Activated B cell treated with CpG ODN at 0.5 μM for 24 hours (primary cell): ENCODE results near the gene NFX1. TPM values are rescaled to one million over a fixed set of nuclear protein-coding genes. Genes with fewer than 3 reads are reported as not detected.

Experiments
- ATAC-seq: fragments of 200-7000 bp; cut with Tn5 transposase; one replicate; pipeline ENCODE4 v1.10.0; 2021; ENCODE audit warnings: low read depth, mild to moderate bottlenecking, moderate library complexity
- CTCF ChIA-PET: fragments of 350-600 bp; sonication (Branson Sonifier 250); formaldehyde crosslinking; loops from one replicate; lab custom pipeline; 2021; ENCODE audit warnings: antibody characterized with exemption; lab: Charles Lee
- POLR2A ChIA-PET: fragments of 350-600 bp; sonication (Branson Sonifier 250); formaldehyde crosslinking; loops from one replicate; lab custom pipeline; 2021; ENCODE audit warnings: antibody characterized with exemption; lab: Charles Lee
- DNase-seq: peaks from one replicate; pipeline ENCODE4 v3.0.0; 2022
- H3K27ac Mint-ChIP-seq: one replicate; pipeline ENCODE4 v1.8.0; 2020; ENCODE audit warnings: mixed read lengths
- H3K27me3 Mint-ChIP-seq: one replicate; pipeline ENCODE4 v1.8.0; 2021; ENCODE audit warnings: mixed read lengths
- H3K36me3 Mint-ChIP-seq: one replicate; pipeline ENCODE4 v1.8.0; 2021; ENCODE audit warnings: low read depth, mixed read lengths
- H3K4me1 Mint-ChIP-seq: one replicate; pipeline ENCODE4 v1.8.0; 2021; ENCODE audit warnings: mixed read lengths
- H3K4me3 Mint-ChIP-seq: one replicate; pipeline ENCODE4 v1.8.0; 2020; ENCODE audit warnings: mild to moderate bottlenecking, mixed read lengths
- H3K9me3 Mint-ChIP-seq: one replicate; pipeline ENCODE4 v1.8.0; 2020; ENCODE audit warnings: mixed read lengths
- intact Hi-C: fragments of 100-400 bp; cut with micrococcal nuclease; formaldehyde crosslinking; loops from one replicate; pipeline ENCODE4 v1.15.1; 2024
- total RNA-seq: library from RNA; stranded (reverse); gene quantifications from 2 replicates; pipeline ENCODE4 v1.2.3, GENCODE V29; 2022
- TF ChIP-seq, protein P1 (sequence below): fragments of 200-600 bp; IDR thresholded peaks from one replicate; pipeline ENCODE4 v1.8.0; 2022; ENCODE audit warnings: antibody characterized with exemption, mild to moderate bottlenecking

NFX1 gene
- total RNA-seq, 1 donor from 2014 or later: 57.2 TPM

DNA sequence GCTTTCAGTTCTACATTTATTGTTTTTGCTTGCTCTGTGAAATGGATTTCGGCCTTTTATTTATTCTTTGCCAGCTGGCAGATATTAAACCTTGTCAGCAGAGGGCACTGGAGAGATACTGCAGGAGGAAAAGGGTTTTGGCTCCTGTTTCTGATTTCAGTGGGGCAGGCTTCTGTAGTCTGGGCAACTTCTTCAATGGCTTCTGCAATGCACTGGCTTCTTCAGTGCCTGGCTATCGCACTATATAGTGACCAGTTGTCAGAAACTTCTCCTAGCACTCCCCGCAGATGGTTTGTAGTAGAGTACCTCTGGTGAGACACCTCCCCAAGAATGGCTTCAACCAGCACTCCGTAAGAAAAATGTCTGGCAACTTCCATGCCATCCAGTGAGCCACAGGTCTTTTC is 3.2 kb upstream of the NFX1 start:
- H3K9me3 Mint-ChIP-seq: no peaks in the 10 kb centered on the region
- ATAC-seq (peak; percentile 12), DNase-seq (no peak)
- H3K27me3 Mint-ChIP-seq: no peaks in the 10 kb centered on the region
- intact Hi-C loops: loop anchor here (1.0 to 5.0 kb wide), 4 partner anchors 10 to 179 kb away; no protein-coding TSS in a partner anchor
- ChIA-PET CTCF (interaction anchor here (0.6 to 3.1 kb wide), 18 partner anchors 9 to 527 kb away, joined by 3 to 28 read pairs (median 3); partner anchors contain the start of genes BAG1 and NOL6), POLR2A (interaction anchor here (0.6 to 1.8 kb wide), 6 partner anchors 10 to 262 kb away, joined by 3 to 15 read pairs (median 4); partner anchors contain the start of genes B4GALT1, DNAJA1 and SMU1)
- TF ChIP-seq, protein P1, sequence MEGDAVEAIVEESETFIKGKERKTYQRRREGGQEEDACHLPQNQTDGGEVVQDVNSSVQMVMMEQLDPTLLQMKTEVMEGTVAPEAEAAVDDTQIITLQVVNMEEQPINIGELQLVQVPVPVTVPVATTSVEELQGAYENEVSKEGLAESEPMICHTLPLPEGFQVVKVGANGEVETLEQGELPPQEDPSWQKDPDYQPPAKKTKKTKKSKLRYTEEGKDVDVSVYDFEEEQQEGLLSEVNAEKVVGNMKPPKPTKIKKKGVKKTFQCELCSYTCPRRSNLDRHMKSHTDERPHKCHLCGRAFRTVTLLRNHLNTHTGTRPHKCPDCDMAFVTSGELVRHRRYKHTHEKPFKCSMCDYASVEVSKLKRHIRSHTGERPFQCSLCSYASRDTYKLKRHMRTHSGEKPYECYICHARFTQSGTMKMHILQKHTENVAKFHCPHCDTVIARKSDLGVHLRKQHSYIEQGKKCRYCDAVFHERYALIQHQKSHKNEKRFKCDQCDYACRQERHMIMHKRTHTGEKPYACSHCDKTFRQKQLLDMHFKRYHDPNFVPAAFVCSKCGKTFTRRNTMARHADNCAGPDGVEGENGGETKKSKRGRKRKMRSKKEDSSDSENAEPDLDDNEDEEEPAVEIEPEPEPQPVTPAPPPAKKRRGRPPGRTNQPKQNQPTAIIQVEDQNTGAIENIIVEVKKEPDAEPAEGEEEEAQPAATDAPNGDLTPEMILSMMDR: no peak
- peaks cover 30% of the 10 kb centered on the region for H3K36me3 Mint-ChIP-seq
- peaks cover 30% of the 10 kb centered on the region for H3K4me1 Mint-ChIP-seq
- H3K4me3 Mint-ChIP-seq: peak overlapping the region; percentile 35
- H3K27ac Mint-ChIP-seq: peak overlapping the region; percentile 74

DNA sequence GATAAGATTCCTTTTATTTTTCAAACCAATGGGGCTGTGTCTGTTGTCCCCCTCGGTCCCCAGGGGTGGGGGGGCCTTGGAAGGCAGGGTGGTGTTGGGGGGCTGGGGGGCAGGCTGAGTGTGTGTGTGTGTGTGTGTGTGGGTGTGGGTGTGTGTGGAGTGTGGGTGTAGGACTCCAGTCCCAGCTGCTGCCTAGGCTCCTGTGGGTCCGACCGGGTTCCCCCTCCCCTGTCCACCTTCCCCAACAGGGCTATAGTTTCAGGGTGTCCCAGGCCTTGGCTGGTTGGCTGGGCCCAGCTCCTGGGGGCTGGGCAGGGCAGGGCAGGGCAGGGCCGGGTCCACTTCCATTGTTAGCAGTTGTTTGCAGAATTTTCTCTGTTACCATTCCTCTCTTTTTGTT is 2.1 kb upstream of the NFX1 start:
- POLR2A ChIA-PET: interaction anchor here (1.4 to 1.8 kb wide), 2 partner anchors 9 to 11 kb away, joined by 7 to 15 read pairs; no protein-coding TSS in a partner anchor
- peaks cover 29% of the 10 kb centered on the region for H3K36me3 Mint-ChIP-seq
- peak overlapping the region; percentile 66 for H3K27ac Mint-ChIP-seq
- peaks cover 41% of the 10 kb centered on the region for H3K4me1 Mint-ChIP-seq
- DNase-seq: no peak
- intact Hi-C loops: loop anchor here (5.0 kb wide), 1 partner anchor 39 kb away; no protein-coding TSS in a partner anchor
- CTCF ChIA-PET: interaction anchor here (0.6 to 3.1 kb wide), 7 partner anchors 9 to 210 kb away, joined by 3 to 28 read pairs (median 3); partner anchors contain the start of gene NOL6
- no peaks in the 10 kb centered on the region for H3K27me3 Mint-ChIP-seq
- H3K4me3 Mint-ChIP-seq: no peak overlapping the region
- ATAC-seq: no peak
- TF ChIP-seq, protein P1: no peak
- no peaks in the 10 kb centered on the region for H3K9me3 Mint-ChIP-seq

DNA sequence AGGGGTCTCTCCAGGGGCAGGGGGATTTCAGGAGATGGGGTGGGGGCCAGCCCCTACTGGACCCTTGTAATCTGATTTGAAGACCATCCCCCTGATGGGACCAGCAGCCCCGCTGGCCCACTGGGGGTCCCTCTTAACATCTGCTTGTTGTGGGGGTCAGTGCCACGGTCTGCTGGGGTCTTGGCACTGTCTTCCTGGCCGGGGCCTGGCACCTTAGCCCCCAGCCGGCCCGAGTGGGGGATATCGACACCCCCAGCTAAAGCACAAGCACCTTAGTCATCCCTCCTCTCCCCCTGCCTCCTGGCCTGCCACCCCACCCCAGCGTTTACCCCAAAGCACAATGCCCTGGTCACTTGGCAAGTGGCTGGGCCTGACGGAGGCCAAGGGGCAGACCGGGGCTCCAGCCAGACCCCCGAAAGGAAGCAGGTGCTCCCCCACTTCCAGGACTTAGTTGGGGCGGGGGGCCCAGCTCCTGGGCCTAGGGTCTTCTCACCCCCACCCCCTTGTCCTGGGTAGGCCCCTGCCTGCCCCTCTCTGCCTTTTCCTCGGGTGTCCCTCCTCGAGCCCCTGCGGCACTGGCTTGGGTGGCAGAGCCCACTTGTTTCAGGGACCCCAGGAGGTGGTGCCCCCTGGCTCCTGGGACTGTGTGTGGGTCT is 1.4 kb upstream of the NFX1 start:
- ChIA-PET POLR2A (interaction anchor here (1.9 to 2.2 kb wide), 2 partner anchors 21 to 264 kb away, joined by 5 to 22 read pairs; partner anchors contain the start of gene DNAJA1), CTCF (no interaction called here)
- H3K27me3 Mint-ChIP-seq: no peaks in the 10 kb centered on the region
- intact Hi-C loops: loop anchor here (5.0 kb wide), 1 partner anchor 38 kb away; no protein-coding TSS in a partner anchor
- H3K36me3 Mint-ChIP-seq: peaks cover 30% of the 10 kb centered on the region
- ATAC-seq: no peak
- DNase-seq: peak; percentile 19
- peak overlapping the region; percentile 19 for H3K4me3 Mint-ChIP-seq
- TF ChIP-seq, protein P1: no peak
- peaks cover 48% of the 10 kb centered on the region for H3K4me1 Mint-ChIP-seq
- H3K27ac Mint-ChIP-seq: peak overlapping the region; percentile 100
- H3K9me3 Mint-ChIP-seq: no peaks in the 10 kb centered on the region

DNA sequence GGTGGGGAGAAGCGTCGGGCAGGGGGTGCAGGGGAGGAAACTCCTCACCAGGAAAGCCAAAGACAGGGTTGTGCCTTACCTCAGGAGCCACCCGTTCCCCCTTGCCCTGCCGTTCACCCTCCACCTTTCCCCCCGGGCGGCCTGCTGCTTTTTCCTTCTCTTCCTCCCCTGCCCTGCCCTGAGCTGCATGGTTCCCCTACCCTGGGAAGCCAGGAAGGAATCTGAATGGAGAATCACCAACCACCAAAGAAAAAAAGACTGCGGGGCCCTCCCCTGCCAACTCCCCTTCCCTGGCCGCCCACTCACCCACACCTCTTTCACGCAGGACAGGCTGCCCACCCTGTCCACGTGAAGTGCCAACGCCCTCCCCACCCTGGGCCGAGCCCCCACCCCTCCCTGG is 820 bp upstream of the NFX1 start:
- peak overlapping the region; percentile 99 for H3K4me3 Mint-ChIP-seq
- H3K9me3 Mint-ChIP-seq: no peaks in the 10 kb centered on the region
- TF ChIP-seq, protein P1: no peak
- ChIA-PET CTCF (interaction anchor here (1.0 kb wide), 1 partner anchor 184 kb away, joined by 4 read pairs; the partner anchor contains the start of gene NOL6), POLR2A (interaction anchor here (0.7 to 2.2 kb wide), 22 partner anchors 9 to 738 kb away, joined by 3 to 22 read pairs (median 5); partner anchors contain the start of genes B4GALT1, BAG1, CHMP5 and DNAJA1)
- no peak for ATAC-seq
- DNase-seq: peak; percentile 18
- no peaks in the 10 kb centered on the region for H3K27me3 Mint-ChIP-seq
- intact Hi-C loops: loop anchor here (5.0 kb wide), 1 partner anchor 38 kb away; no protein-coding TSS in a partner anchor
- H3K4me1 Mint-ChIP-seq: peaks cover 54% of the 10 kb centered on the region
- peaks cover 36% of the 10 kb centered on the region for H3K36me3 Mint-ChIP-seq
- peak overlapping the region; percentile 100 for H3K27ac Mint-ChIP-seq
